ENCODE measurements around the gene SPRYD3.
A peak's percentile ranks its signal among the peaks of the same experiment; 100 is the strongest.
"Not testable (repeated sequence)": the region's sequence is repeated elsewhere in the genome, so short reads cannot be mapped to it uniquely, and the experiment has no call there.

SPRYD3 gene

GRCh38 chr12:53049571-53050318 lies 29.4 kb downstream of the SPRYD3 start, which contains the start of gene TNS2:
TSS of gene TNS2 (plus strand) at chr12:53050065. CDS start at chr12:53050186, 121 bp downstream.
- DNase-seq: no peak

- DNase-seq: no peak
These were observed 30.3 kb downstream of the SPRYD3 start for GRCh38 chr12:53048780-53049401.

GRCh38 chr12:53048033-53048779 lies 31.0 kb downstream of the SPRYD3 start:
- no peak for DNase-seq

- peak; percentile 56 for DNase-seq
These were observed 31.8 kb downstream of the SPRYD3 start for GRCh38 chr12:53047221-53048032.

- DNase-seq: peak; percentile 50
These were observed 32.5 kb downstream of the SPRYD3 start for GRCh38 chr12:53046655-53047220.

GRCh38 chr12:53045696-53046045 lies 33.5 kb downstream of the SPRYD3 start:
- DNase-seq: no peak

GRCh38 chr12:53044896-53045695 lies 34.1 kb downstream of the SPRYD3 start:
- no peak for DNase-seq

GRCh38 chr12:53044052-53044581 lies 35.1 kb downstream of the SPRYD3 start:
- no peak for DNase-seq

GRCh38 chr12:53042607-53043454 lies 36.4 kb downstream of the SPRYD3 start:
- DNase-seq: no peak

- DNase-seq: no peak
These were observed 39.3 kb downstream of the SPRYD3 start for GRCh38 chr12:53039851-53040250.

GRCh38 chr12:53036802-53037201 lies 42.4 kb downstream of the SPRYD3 start:
- no peak for DNase-seq

- DNase-seq: no peak
These were observed 44.7 kb downstream of the SPRYD3 start for GRCh38 chr12:53034459-53034858.

GRCh38 chr12:53033832-53034231 lies 45.4 kb downstream of the SPRYD3 start:
- DNase-seq: not testable (repeated sequence)

- DNase-seq: no peak
These were observed 47.6 kb downstream of the SPRYD3 start for GRCh38 chr12:53031616-53032015.

- not testable (repeated sequence) for DNase-seq
These were observed 52.2 kb downstream of the SPRYD3 start for GRCh38 chr12:53027014-53027413.

- no peak for DNase-seq
These were observed 53.9 kb downstream of the SPRYD3 start for GRCh38 chr12:53025250-53025649.

GRCh38 chr12:53014709-53015108 lies 64.5 kb downstream of the SPRYD3 start:
- no peak for DNase-seq
